ENCODE results near the gene ABCD1. TPM values are rescaled to one million over a fixed set of nuclear protein-coding genes. Genes with fewer than 3 reads are reported as not detected.

The ABCD1 gene
- total RNA-seq, 4 donors from 2014 or later, result 18.4 to 36.2 (median 25.1) TPM

DNA sequence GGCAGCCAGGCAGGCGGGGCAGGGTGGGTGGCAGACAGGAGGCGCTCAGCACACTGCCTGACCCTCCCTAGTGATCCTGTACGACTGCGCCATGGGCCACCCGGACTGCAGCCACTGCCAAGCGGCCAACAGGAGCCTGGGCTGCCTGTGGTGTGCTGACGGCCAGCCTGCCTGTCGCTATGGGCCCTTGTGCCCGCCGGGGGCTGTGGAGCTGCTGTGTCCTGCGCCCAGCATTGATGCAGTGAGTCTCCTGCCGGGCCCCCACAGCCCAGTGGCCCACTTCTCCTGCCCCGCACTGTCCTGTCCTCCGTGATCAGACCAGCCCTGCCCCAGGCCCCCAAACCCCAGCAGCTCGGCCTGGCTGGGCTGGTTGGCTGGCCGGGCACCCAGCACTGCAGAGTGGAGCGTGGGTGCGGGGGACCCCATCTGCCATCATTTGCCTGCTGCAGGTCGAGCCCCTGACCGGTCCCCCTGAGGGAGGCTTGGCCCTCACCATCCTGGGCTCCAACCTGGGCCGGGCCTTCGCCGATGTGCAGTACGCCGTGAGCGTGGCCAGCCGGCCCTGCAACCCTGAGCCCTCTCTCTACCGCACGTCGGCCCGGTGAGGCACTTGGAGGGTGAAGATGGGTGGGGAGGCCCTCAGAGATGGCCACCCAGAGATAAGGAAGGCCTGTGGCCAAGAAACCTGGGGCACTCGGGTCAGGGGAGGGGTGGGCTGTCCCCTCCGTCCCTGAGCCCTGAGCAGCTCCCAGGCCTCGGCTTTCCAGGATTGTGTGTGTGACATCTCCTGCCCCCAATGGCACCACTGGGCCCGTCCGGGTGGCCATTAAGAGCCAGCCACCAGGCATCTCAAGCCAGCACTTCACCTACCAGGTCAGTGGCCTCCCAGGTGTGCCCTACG lies 47.0 kb downstream of the ABCD1 start:
- Histone ChIP-seq H3K36me3 (peaks cover 0 to 62% (median 30%) of the 10 kb centered on the region in 4 donors), H3K4me3 (no peak overlapping the region), H3K9me3 (no peaks in the 10 kb centered on the region), H3K27ac (replicated peaks in 1 of 4) (no peak overlapping the region), H3K4me1 (peaks cover 0 to 13% (median 8%) of the 10 kb centered on the region in 4 donors), H3K27me3 (no peaks in the 10 kb centered on the region)
- 96% methylated on average over 9 of the region's 37 CpGs for WGBS
- intact Hi-C loops (cut with DNase I), result no loop called here
- DNase-seq (ENCODE audit: extremely low spot score), result no peak
- TF ChIP-seq POLR2A (IDR thresholded peaks at IDR 0.05; ENCODE audit: low read depth), result no peak
- TF ChIP-seq POLR2AphosphoS5 (IDR thresholded peaks at IDR 0.05), result no peak
- no peak for TF ChIP-seq EP300 (IDR thresholded peaks at IDR 0.05)
- TF ChIP-seq, protein P1, sequence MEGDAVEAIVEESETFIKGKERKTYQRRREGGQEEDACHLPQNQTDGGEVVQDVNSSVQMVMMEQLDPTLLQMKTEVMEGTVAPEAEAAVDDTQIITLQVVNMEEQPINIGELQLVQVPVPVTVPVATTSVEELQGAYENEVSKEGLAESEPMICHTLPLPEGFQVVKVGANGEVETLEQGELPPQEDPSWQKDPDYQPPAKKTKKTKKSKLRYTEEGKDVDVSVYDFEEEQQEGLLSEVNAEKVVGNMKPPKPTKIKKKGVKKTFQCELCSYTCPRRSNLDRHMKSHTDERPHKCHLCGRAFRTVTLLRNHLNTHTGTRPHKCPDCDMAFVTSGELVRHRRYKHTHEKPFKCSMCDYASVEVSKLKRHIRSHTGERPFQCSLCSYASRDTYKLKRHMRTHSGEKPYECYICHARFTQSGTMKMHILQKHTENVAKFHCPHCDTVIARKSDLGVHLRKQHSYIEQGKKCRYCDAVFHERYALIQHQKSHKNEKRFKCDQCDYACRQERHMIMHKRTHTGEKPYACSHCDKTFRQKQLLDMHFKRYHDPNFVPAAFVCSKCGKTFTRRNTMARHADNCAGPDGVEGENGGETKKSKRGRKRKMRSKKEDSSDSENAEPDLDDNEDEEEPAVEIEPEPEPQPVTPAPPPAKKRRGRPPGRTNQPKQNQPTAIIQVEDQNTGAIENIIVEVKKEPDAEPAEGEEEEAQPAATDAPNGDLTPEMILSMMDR (IDR thresholded peaks at IDR 0.05), result no peak

DNA sequence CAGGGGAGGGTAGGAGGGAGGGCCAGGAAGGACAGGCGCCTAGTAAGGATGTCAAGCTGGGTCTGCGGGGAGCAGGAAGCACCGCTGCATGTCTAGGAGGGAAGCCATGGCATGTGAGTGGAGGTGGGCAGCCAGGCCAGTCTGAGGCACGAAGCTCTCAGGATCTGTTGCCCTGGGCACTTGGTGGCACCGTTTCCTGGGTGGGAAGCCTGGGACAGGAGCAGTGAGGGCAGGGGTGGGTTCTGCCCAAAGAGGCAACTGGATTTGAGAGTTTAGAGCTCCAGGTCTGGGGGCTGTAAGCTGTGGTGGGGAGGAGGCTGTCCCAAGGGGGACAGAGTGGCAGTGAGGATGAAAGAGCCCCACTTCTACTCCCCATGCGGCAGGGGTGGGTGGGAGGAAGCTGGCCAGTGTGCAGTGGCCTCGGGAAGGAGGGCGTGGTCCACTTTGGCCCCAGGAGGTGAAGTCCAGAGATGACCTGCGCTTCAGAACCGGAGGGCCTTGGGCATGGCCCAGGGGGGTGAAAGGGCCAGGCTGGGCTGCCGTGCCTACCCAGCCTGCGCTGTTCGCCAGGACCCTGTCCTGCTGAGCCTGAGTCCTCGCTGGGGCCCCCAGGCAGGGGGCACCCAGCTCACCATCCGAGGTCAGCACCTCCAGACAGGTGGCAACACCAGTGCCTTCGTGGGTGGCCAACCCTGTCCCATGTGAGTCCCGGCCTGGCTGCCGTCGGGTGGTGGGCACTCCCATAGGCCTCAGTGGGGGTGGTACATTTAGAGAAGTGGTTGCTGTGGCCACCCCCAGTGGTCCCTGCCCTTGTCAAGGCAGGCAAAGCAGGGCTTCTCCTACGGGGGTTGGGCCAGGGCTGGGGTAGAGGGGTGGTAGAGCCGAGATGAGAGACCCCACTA lies 47.9 kb downstream of the ABCD1 start:
- TF ChIP-seq, protein P1 (IDR thresholded peaks at IDR 0.05), result no peak
- TF ChIP-seq EP300 (IDR thresholded peaks at IDR 0.05) (no peak), POLR2AphosphoS5 (IDR thresholded peaks at IDR 0.05) (no peak), POLR2A (IDR thresholded peaks at IDR 0.05; ENCODE audit: low read depth) (no peak)
- intact Hi-C loops (cut with DNase I), result no loop called here
- H3K27ac ChIP-seq (replicated peaks in 1 of 4), result no peak overlapping the region
- no peaks in the 10 kb centered on the region for H3K27me3 ChIP-seq
- H3K36me3 ChIP-seq, result peaks cover 0 to 69% (median 33%) of the 10 kb centered on the region in 4 donors
- peaks cover 0 to 8% (median under 1%) of the 10 kb centered on the region in 4 donors for H3K4me1 ChIP-seq
- WGBS, result 83% methylated on average over 19 of the region's 21 CpGs
- H3K4me3 ChIP-seq, result no peak overlapping the region
- DNase-seq (ENCODE audit: extremely low spot score), result no peak
- H3K9me3 ChIP-seq, result no peaks in the 10 kb centered on the region

DNA sequence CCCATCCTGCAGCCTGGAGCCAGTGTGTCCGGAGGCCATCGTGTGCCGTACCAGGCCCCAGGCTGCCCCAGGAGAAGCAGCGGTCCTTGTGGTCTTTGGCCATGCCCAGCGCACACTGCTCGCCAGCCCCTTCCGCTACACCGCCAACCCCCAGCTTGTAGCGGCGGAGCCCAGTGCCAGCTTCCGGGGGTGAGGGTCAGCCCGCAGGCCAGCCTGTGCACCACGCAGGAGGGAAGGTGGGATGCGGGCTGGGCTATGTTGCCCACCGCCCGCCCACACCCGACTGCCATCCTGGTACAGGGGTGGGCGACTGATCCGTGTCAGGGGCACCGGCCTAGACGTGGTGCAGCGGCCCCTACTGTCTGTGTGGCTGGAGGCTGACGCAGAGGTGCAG lies 48.6 kb downstream of the ABCD1 start:
- no peak for DNase-seq (ENCODE audit: extremely low spot score)
- H3K9me3 ChIP-seq, result no peaks in the 10 kb centered on the region
- peaks cover 0 to 4% (median 0%) of the 10 kb centered on the region in 4 donors for H3K4me1 ChIP-seq
- TF ChIP-seq, protein P1 (IDR thresholded peaks at IDR 0.05), result no peak
- TF ChIP-seq EP300 (IDR thresholded peaks at IDR 0.05) (no peak), POLR2AphosphoS5 (IDR thresholded peaks at IDR 0.05) (no peak), POLR2A (IDR thresholded peaks at IDR 0.05; ENCODE audit: low read depth) (no peak)
- H3K4me3 ChIP-seq, result no peak overlapping the region
- WGBS, result 93% methylated on average over 18 of the region's 23 CpGs
- intact Hi-C loops (cut with DNase I), result no loop called here
- H3K27ac ChIP-seq (replicated peaks in 1 of 4), result no peak overlapping the region
- H3K36me3 ChIP-seq, result peaks cover 0 to 74% (median 33%) of the 10 kb centered on the region in 4 donors
- no peaks in the 10 kb centered on the region for H3K27me3 ChIP-seq

DNA sequence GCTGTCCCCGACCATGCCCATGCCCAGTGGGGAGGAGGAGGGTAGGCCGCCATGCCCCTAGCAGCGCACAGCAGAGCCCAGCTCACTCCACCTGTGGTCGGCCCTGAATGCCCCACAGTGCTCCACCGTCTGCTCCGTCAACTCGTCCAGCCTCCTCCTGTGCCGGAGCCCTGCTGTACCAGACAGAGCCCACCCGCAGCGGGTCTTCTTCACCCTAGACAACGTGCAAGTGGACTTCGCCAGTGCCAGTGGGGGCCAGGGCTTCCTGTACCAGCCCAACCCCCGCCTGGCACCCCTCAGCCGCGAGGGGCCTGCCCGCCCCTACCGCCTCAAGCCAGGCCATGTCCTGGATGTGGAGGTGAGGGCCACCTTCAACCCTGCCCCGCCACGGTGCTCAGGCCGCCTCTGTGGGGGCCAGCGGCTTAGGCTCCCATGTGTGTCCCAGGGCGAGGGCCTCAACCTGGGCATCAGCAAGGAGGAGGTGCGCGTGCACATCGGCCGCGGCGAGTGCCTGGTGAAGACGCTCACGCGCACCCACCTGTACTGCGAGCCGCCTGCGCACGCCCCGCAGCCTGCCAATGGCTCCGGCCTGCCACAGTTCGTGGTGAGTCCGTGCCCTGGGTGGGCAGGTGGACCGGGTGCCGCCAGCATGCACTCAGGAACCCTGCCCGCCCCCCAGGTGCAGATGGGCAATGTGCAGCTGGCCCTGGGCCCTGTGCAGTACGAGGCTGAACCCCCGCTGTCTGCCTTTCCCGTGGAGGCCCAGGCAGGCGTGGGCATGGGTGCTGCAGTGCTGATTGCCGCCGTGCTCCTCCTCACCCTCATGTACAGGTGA lies 49.3 kb downstream of the ABCD1 start:
- Histone ChIP-seq H3K9me3 (no peaks in the 10 kb centered on the region), H3K36me3 (peaks cover 0 to 74% (median 33%) of the 10 kb centered on the region in 4 donors), H3K4me3 (no peak overlapping the region), H3K27ac (replicated peaks in 1 of 4) (no peak overlapping the region), H3K4me1 (no peaks in the 10 kb centered on the region), H3K27me3 (no peaks in the 10 kb centered on the region)
- TF ChIP-seq EP300 (IDR thresholded peaks at IDR 0.05) (no peak), POLR2AphosphoS5 (IDR thresholded peaks at IDR 0.05) (no peak), POLR2A (IDR thresholded peaks at IDR 0.05; ENCODE audit: low read depth) (no peak)
- TF ChIP-seq, protein P1 (IDR thresholded peaks at IDR 0.05), result no peak
- intact Hi-C loops (cut with DNase I), result no loop called here
- WGBS, result 92% methylated on average over 37 of the region's 48 CpGs
- no peak for DNase-seq (ENCODE audit: extremely low spot score)

Measured in esophagus muscularis mucosa (tissue), 4 donors.